OCI-LY1 (cell line): ENCODE results near the gene LAIR2.
"Not testable (repeated sequence)": the region's sequence is repeated elsewhere in the genome, so short reads cannot be mapped to it uniquely, and the experiment has no call there.

Source experiments
- H2AFZ ChIP-seq: fragments of 200-600 bp; sonication (generic), shearing (Covaris generic); 2 replicates; pipeline ENCODE4 v1.6.0; 2014; ENCODE audit warnings: antibody characterized with exemption, mild to moderate bottlenecking, low read length
- H3F3A ChIP-seq: fragments of 200-600 bp; sonication (generic), shearing (Covaris generic); 2 replicates; pipeline ENCODE4 v1.6.0; 2014; ENCODE audit warnings: mild to moderate bottlenecking, antibody characterized with exemption, low read length, moderate library complexity; ENCODE audit not compliant: insufficient read depth
- H3K27ac ChIP-seq: fragments of 200-600 bp; sonication (generic); 2 replicates; pipeline ENCODE4 v1.5.1; 2014; ENCODE audit warnings: low read length, mixed run types, mild to moderate bottlenecking, low read depth; ENCODE audit not compliant: poor library complexity, severe bottlenecking
- H3K27me3 ChIP-seq: fragments of 200-600 bp; sonication (generic); 2 replicates; pipeline ENCODE4 v1.6.0; 2014; ENCODE audit warnings: antibody characterized with exemption, mild to moderate bottlenecking, low read length, moderate library complexity; ENCODE audit not compliant: insufficient read depth
- H3K36me3 ChIP-seq: fragments of 200-600 bp; sonication (generic); 2 replicates; pipeline ENCODE4 v1.6.1; 2014; ENCODE audit warnings: mild to moderate bottlenecking, antibody characterized with exemption, low read length, moderate library complexity, mixed read lengths; ENCODE audit not compliant: insufficient read depth
- H3K4me1 ChIP-seq: fragments of 200-600 bp; sonication (generic); 2 replicates; pipeline ENCODE4 v1.5.1; 2014; ENCODE audit warnings: mild to moderate bottlenecking, low read length, moderate library complexity; ENCODE audit not compliant: insufficient read depth, severe bottlenecking
- H3K4me2 ChIP-seq: fragments of 200-600 bp; sonication (generic), shearing (Covaris generic); 2 replicates; pipeline ENCODE4 v1.6.1; 2014; ENCODE audit warnings: low read length
- H3K4me3 ChIP-seq: fragments of 200-600 bp; sonication (generic); 2 replicates; pipeline ENCODE4 v1.5.1; 2014; ENCODE audit warnings: low read length, low read depth, mild to moderate bottlenecking, mixed read lengths; ENCODE audit not compliant: poor library complexity, severe bottlenecking
- H3K79me2 ChIP-seq: fragments of 200-600 bp; shearing (Covaris generic); 2 replicates; pipeline ENCODE4 v1.6.1; 2016; ENCODE audit warnings: mixed run types, low read length, mixed read lengths; ENCODE audit not compliant: insufficient read depth
- H3K9ac ChIP-seq: fragments of 200-600 bp; sonication (generic), shearing (Covaris generic); 2 replicates; pipeline ENCODE4 v1.6.1; 2014; ENCODE audit warnings: mild to moderate bottlenecking, low read length, mixed read lengths
- H3K9me2 ChIP-seq: fragments of 200-600 bp; sonication (generic), shearing (Covaris generic); 2 replicates; pipeline ENCODE4 v1.6.1; 2014; ENCODE audit warnings: low read depth, mild to moderate bottlenecking, low read length, mixed read lengths
- H3K9me3 ChIP-seq: fragments of 200-600 bp; shearing (Covaris generic); 2 replicates; pipeline ENCODE4 v1.6.1; 2014; ENCODE audit warnings: low read length, mixed read lengths
- H4K20me1 ChIP-seq: fragments of 200-600 bp; sonication (generic), shearing (Covaris generic); 2 replicates; pipeline ENCODE4 v1.6.0; 2016; ENCODE audit warnings: mild to moderate bottlenecking, low read length; ENCODE audit not compliant: insufficient read depth
- CTCF ChIP-seq: fragments of 200-600 bp; sonication (generic), shearing (Covaris generic); IDR thresholded peaks from 2 replicates; pipeline ENCODE4 v1.5.1; 2017; ENCODE audit warnings: mild to moderate bottlenecking, antibody characterized with exemption, low read length, moderate library complexity, mixed read lengths
- EZH2 ChIP-seq: fragments of 200-600 bp; sonication (generic), shearing (Covaris generic); IDR thresholded peaks from 2 replicates; pipeline ENCODE4 v1.8.0; 2017; ENCODE audit warnings: borderline replicate concordance, mixed run types, mild to moderate bottlenecking, antibody characterized with exemption, low read length, moderate library complexity, mixed read lengths

The LAIR2 gene

GRCh38 chr19:54505542-54505941, 2.9 kb downstream of the LAIR2 start:
- not testable (repeated sequence) for H2AFZ ChIP-seq, H3F3A ChIP-seq, H3K27ac ChIP-seq, H3K4me3 ChIP-seq, H3K9me3 ChIP-seq, H3K9ac ChIP-seq, H3K27me3 ChIP-seq, H3K4me1 ChIP-seq, H3K9me2 ChIP-seq, H3K4me2 ChIP-seq, H3K36me3 ChIP-seq, H4K20me1 ChIP-seq, H3K79me2 ChIP-seq

GRCh38 chr19:54506079-54506478, 3.4 kb downstream of the LAIR2 start:
- H2AFZ ChIP-seq, result no peak overlapping the region
- H3K4me2 ChIP-seq, result no peak overlapping the region
- H3K27ac ChIP-seq, result no peak overlapping the region
- no peak overlapping the region for H3K9ac ChIP-seq
- no peaks in the 10 kb centered on the region for H3K9me3 ChIP-seq
- H3K36me3 ChIP-seq, result no peaks in the 10 kb centered on the region
- H4K20me1 ChIP-seq, result no peaks in the 10 kb centered on the region
- no peaks in the 10 kb centered on the region for H3F3A ChIP-seq
- TF ChIP-seq EZH2, result no peak
- TF ChIP-seq CTCF, result no peak
- no peaks in the 10 kb centered on the region for H3K27me3 ChIP-seq
- no peak overlapping the region for H3K4me3 ChIP-seq
- no peaks in the 10 kb centered on the region for H3K4me1 ChIP-seq
- H3K79me2 ChIP-seq, result no peaks in the 10 kb centered on the region
- H3K9me2 ChIP-seq, result no peaks in the 10 kb centered on the region

GRCh38 chr19:54507038-54507717, 4.5 kb downstream of the LAIR2 start:
- not testable (repeated sequence) for H2AFZ ChIP-seq, H3K36me3 ChIP-seq, H3K4me3 ChIP-seq, H3F3A ChIP-seq, H3K4me1 ChIP-seq, H3K27ac ChIP-seq, H3K9me2 ChIP-seq, H4K20me1 ChIP-seq, H3K4me2 ChIP-seq, H3K9ac ChIP-seq, H3K79me2 ChIP-seq, H3K9me3 ChIP-seq, H3K27me3 ChIP-seq

GRCh38 chr19:54507824-54508223, 5.2 kb downstream of the LAIR2 start:
- no peaks in the 10 kb centered on the region for H3K9me3 ChIP-seq
- H3K9me2 ChIP-seq, result no peaks in the 10 kb centered on the region
- H3K27ac ChIP-seq, result no peak overlapping the region
- H3K79me2 ChIP-seq, result no peaks in the 10 kb centered on the region
- no peak overlapping the region for H3K4me2 ChIP-seq
- no peaks in the 10 kb centered on the region for H3K36me3 ChIP-seq
- no peak for TF ChIP-seq CTCF
- TF ChIP-seq EZH2, result no peak
- no peak overlapping the region for H2AFZ ChIP-seq
- no peaks in the 10 kb centered on the region for H3F3A ChIP-seq
- no peaks in the 10 kb centered on the region for H3K27me3 ChIP-seq
- no peaks in the 10 kb centered on the region for H4K20me1 ChIP-seq
- H3K4me3 ChIP-seq, result no peak overlapping the region
- H3K9ac ChIP-seq, result no peak overlapping the region
- H3K4me1 ChIP-seq, result no peaks in the 10 kb centered on the region

GRCh38 chr19:54508487-54508886, 5.9 kb downstream of the LAIR2 start:
- H3F3A ChIP-seq, H3K9me2 ChIP-seq, H3K9ac ChIP-seq, H3K79me2 ChIP-seq, H3K9me3 ChIP-seq, H3K27ac ChIP-seq, H2AFZ ChIP-seq, H3K36me3 ChIP-seq, H3K4me2 ChIP-seq, H3K4me1 ChIP-seq, H4K20me1 ChIP-seq, H3K4me3 ChIP-seq, H3K27me3 ChIP-seq: not testable (repeated sequence)

DNA sequence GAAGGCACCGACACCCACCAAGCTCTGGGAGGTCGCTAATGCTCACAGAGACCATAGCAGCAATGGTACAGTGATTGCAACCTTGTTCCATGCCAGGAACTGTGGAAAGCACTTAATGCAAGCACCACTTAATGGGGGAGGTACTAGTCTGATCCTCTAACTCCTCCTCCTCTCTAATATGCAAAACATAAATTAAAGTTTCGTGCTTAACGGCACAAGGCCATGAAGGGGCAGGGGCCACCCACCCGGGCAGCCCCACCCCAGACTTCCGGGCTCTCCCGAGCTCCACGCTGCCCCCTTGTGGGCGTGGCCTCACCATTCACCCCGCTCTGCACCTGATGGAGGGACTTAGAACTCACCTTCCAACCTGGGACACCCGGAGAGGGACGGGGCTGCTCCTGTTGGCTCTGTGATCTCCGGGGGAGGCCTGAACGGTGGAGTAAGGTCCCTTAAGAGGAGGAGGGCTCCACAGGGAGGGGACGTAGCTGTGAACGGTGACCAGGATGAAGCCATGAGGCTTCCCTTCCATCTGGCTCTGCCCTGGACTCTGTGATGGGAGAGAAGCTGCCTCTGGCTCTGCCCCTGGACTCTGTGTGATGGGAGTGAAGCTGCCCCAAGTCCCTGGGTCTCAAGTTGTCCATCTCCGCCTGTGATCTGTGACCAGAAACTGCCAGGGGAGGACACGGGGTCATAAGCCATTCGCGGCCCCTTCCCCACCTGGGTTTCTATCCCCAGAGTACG, 6.7 kb downstream of the LAIR2 start:
- not testable (repeated sequence) for H3K9me2 ChIP-seq, H3F3A ChIP-seq, H3K79me2 ChIP-seq, H2AFZ ChIP-seq, H3K36me3 ChIP-seq, H3K4me2 ChIP-seq, H3K9ac ChIP-seq, H3K4me1 ChIP-seq, H4K20me1 ChIP-seq, H3K27me3 ChIP-seq, H3K9me3 ChIP-seq, H3K4me3 ChIP-seq, H3K27ac ChIP-seq
